ENCODE measurements around the gene SLC25A30. TPM values are rescaled to one million over a fixed set of nuclear protein-coding genes. Genes with fewer than 3 reads are reported as not detected.
"Not testable (repeated sequence)": the region's sequence is repeated elsewhere in the genome, so short reads cannot be mapped to it uniquely, and the experiment has no call there.

The SLC25A30 gene
- polyA plus RNA-seq, 2 donors = 2.2 to 3.1 TPM

DNA sequence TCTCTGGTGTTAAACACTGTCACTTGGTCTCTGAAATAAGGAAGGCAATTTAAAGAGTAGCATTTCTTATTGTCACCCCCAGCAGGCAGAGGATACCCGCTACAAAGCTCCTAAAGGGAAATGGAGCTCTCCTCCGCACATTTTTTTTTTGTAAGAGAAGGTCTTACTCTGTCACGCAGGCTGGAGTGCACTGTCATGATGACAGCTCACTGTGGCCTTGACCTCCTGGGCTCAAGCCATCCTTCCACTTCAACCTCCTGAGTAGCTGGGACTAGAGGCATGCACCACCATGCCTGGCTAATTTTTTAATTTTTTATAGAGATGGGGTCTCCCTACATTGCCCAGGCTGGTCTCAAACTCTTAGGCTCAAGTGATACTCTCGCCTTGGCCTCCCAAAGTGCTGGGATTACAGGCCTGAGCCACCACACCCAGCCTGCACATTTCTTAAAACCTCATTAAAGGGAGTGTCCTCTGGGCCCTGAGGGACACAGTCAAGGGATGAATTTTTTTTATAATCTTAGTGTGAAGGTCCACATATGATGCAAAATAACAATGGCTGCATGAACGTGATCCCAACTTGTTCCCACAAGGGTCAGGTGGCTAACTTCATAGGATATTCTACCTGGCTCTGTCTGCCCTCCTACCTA, 32.1 kb downstream of the SLC25A30 start:
- H3K27ac ChIP-seq (ENCODE audit: low read depth in 2 of 2, low read length in 1 of 2) = no peak overlapping the region
- H3K4me1 ChIP-seq (ENCODE audit: control insufficient read depth in 2 of 2, insufficient read depth in 2 of 2, low read length in 1 of 2) = no peaks in the 10 kb centered on the region
- H3K4me3 ChIP-seq (ENCODE audit: low read depth in 1 of 2, low read length in 2 of 2) = no peak overlapping the region
- WGBS, 2 donors = 81 to 92% methylated on average over 5 of the region's 5 CpGs
- no peaks in the 10 kb centered on the region for H3K9me3 ChIP-seq (ENCODE audit: control insufficient read depth in 2 of 2, insufficient read depth in 1 of 2, low read depth in 1 of 2, low read length in 1 of 2)
- no peaks in the 10 kb centered on the region for H3K27me3 ChIP-seq (ENCODE audit: control insufficient read depth in 1 of 2, insufficient read depth in 2 of 2, low read length in 2 of 2)
- peaks cover 0 to 2% of the 10 kb centered on the region in 2 donors for H3K36me3 ChIP-seq (ENCODE audit: control insufficient read depth in 2 of 2, insufficient read depth in 2 of 2, low read length in 1 of 2)

DNA sequence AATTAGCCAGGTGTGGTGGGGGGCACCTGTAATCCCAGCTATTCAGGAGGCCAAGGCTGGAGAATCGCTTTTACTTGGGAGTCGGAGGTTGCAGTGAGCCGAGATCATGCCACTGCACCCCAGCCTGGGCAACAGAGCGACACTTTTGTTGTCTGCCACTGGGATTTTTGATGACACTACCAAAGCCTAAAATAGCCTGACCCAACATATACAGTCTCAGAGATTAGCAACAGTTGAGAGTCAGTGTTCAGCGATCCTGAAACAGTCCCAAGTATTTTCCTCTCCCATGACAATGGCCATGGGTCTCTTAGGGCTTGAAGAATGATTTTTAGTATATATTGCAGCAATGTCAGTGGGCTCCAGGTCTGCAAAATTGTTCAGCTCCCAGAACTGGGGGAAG, 32.9 kb downstream of the SLC25A30 start:
- H3K4me3 ChIP-seq (ENCODE audit: low read depth in 1 of 2, low read length in 2 of 2) = no peak overlapping the region
- peaks cover 0 to 2% of the 10 kb centered on the region in 2 donors for H3K36me3 ChIP-seq (ENCODE audit: control insufficient read depth in 2 of 2, insufficient read depth in 2 of 2, low read length in 1 of 2)
- H3K9me3 ChIP-seq (ENCODE audit: control insufficient read depth in 2 of 2, insufficient read depth in 1 of 2, low read depth in 1 of 2, low read length in 1 of 2) = no peaks in the 10 kb centered on the region
- no peaks in the 10 kb centered on the region for H3K4me1 ChIP-seq (ENCODE audit: control insufficient read depth in 2 of 2, insufficient read depth in 2 of 2, low read length in 1 of 2)
- WGBS, 2 donors = 96 to 97% methylated on average over 5 of the region's 5 CpGs
- H3K27me3 ChIP-seq (ENCODE audit: control insufficient read depth in 1 of 2, insufficient read depth in 2 of 2, low read length in 2 of 2) = no peaks in the 10 kb centered on the region
- H3K27ac ChIP-seq (ENCODE audit: low read depth in 2 of 2, low read length in 1 of 2) = no peak overlapping the region

DNA sequence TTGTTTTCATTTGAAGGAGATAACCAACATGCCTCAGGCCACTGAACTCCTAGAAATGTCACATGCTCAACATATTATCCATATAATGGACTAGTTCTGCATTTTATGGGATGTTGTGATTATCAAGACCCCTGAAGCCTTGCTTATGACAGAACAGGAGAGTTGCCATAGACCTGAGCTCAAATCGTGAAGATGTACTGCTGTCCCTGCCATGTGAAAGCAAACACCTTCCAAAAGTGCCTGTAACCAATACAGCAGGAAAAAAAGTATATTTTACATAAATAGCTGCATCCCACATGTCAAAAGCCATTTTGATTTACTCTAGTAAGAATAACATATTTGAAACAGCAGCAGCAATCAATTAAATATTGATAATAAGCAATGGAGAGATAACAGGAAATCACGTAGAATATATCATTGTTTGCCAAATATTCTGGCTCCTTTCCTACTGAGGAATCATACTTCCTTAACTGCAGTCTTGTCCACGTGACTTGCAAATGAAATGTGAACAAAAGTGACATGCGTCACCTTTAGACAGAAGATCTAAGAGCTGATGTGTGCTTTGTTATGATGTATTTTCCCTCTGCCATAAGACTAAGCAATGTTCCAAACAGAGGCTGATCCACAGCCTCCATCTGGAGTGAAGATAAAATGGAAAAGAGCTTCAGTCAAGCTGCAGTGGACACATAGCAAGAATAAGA, 33.5 kb downstream of the SLC25A30 start:
- Histone ChIP-seq H3K36me3 (ENCODE audit: control insufficient read depth in 2 of 2, insufficient read depth in 2 of 2, low read length in 1 of 2) (peaks cover 0 to 2% of the 10 kb centered on the region in 2 donors), H3K9me3 (ENCODE audit: control insufficient read depth in 2 of 2, insufficient read depth in 1 of 2, low read depth in 1 of 2, low read length in 1 of 2) (no peaks in the 10 kb centered on the region), H3K27me3 (ENCODE audit: control insufficient read depth in 1 of 2, insufficient read depth in 2 of 2, low read length in 2 of 2) (no peaks in the 10 kb centered on the region), H3K4me3 (ENCODE audit: low read depth in 1 of 2, low read length in 2 of 2) (no peak overlapping the region), H3K27ac (ENCODE audit: low read depth in 2 of 2, low read length in 1 of 2) (no peak overlapping the region), H3K4me1 (ENCODE audit: control insufficient read depth in 2 of 2, insufficient read depth in 2 of 2, low read length in 1 of 2) (no peaks in the 10 kb centered on the region)
- 78 to 81% methylated on average over 4 of the region's 4 CpGs for WGBS, 2 donors

DNA sequence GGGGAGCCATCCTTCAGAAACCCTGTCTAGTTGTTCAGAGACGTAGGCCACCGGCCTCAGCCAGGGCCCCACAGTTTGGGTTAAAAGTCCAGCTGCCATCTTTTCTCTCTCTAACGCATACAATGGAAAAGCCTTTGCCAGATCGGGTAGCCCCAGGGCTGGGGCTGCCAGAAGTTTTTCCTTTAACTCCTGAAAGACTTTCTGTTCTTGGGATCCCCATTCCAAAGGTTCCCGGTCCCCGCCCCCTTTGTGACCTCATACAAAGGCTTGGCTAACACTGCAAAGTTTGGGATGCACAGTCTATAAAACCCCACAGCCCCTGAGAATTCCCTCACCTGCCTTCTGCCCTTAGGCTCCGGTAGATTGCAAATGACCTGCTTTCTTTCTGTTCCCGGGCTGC, 35.4 kb downstream of the SLC25A30 start:
- not testable (repeated sequence) for H3K27me3 ChIP-seq (ENCODE audit: control insufficient read depth in 1 of 2, insufficient read depth in 2 of 2, low read length in 2 of 2); H3K36me3 ChIP-seq (ENCODE audit: control insufficient read depth in 2 of 2, insufficient read depth in 2 of 2, low read length in 1 of 2); H3K27ac ChIP-seq (ENCODE audit: low read depth in 2 of 2, low read length in 1 of 2); H3K4me1 ChIP-seq (ENCODE audit: control insufficient read depth in 2 of 2, insufficient read depth in 2 of 2, low read length in 1 of 2); H3K9me3 ChIP-seq (ENCODE audit: control insufficient read depth in 2 of 2, insufficient read depth in 1 of 2, low read depth in 1 of 2, low read length in 1 of 2); H3K4me3 ChIP-seq (ENCODE audit: low read depth in 1 of 2, low read length in 2 of 2)
- 58 to 85% methylated on average over 4 to 6 of the region's 8 CpGs for WGBS, 2 donors

DNA sequence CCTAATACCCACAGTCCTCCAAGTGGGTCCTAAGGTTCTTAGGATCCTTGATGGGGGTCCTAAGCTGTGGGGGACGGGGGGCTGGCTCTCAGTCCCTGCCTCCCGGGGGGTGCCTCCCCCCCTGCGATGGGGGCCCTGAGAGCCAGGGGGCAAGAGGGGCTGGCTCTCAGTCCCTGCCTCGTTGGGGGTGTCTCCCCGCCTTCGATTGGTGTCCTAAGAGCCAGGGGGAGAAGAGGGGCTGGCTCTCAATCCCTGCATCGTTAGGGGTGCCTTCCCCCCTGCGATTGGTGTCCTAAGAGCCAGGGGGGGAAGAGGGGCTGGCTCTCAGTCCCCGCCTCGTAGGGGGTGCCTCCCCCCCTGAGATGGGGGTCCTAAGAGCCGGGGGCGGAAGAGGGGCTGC, 37.0 kb downstream of the SLC25A30 start:
- Histone ChIP-seq H3K4me3 (ENCODE audit: low read depth in 1 of 2, low read length in 2 of 2) (no peak overlapping the region), H3K27me3 (ENCODE audit: control insufficient read depth in 1 of 2, insufficient read depth in 2 of 2, low read length in 2 of 2) (no peaks in the 10 kb centered on the region), H3K36me3 (ENCODE audit: control insufficient read depth in 2 of 2, insufficient read depth in 2 of 2, low read length in 1 of 2) (peaks cover 0 to 2% of the 10 kb centered on the region in 2 donors), H3K27ac (ENCODE audit: low read depth in 2 of 2, low read length in 1 of 2) (no peak overlapping the region), H3K4me1 (ENCODE audit: control insufficient read depth in 2 of 2, insufficient read depth in 2 of 2, low read length in 1 of 2) (no peaks in the 10 kb centered on the region), H3K9me3 (ENCODE audit: control insufficient read depth in 2 of 2, insufficient read depth in 1 of 2, low read depth in 1 of 2, low read length in 1 of 2) (no peaks in the 10 kb centered on the region)
- WGBS, 2 donors = 71% methylated on average over 6 of the region's 12 CpGs; no CpG with 5 or more reads in 1 of the 2 donors

DNA sequence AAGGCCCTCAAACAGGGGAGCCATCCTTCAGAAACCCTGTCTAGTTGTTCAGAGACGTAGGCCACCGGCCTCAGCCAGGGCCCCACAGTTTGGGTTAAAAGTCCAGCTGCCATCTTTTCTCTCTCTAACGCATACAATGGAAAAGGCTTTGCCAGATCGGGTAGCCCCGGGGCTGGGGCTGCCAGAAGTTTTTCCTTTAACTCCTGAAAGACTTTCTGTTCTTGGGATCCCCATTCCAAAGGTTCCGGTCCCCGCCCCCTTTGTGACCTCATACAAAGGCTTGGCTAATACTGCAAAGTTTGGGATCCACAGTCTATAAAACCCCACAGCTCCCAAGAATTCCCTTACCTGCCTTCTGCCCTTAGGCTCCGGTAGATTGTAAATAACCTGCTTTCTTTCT, 37.5 kb downstream of the SLC25A30 start:
- 70 to 77% methylated on average over 5 of the region's 8 CpGs for WGBS, 2 donors
- not testable (repeated sequence) for H3K27me3 ChIP-seq (ENCODE audit: control insufficient read depth in 1 of 2, insufficient read depth in 2 of 2, low read length in 2 of 2); H3K4me1 ChIP-seq (ENCODE audit: control insufficient read depth in 2 of 2, insufficient read depth in 2 of 2, low read length in 1 of 2); H3K4me3 ChIP-seq (ENCODE audit: low read depth in 1 of 2, low read length in 2 of 2); H3K27ac ChIP-seq (ENCODE audit: low read depth in 2 of 2, low read length in 1 of 2); H3K36me3 ChIP-seq (ENCODE audit: control insufficient read depth in 2 of 2, insufficient read depth in 2 of 2, low read length in 1 of 2); H3K9me3 ChIP-seq (ENCODE audit: control insufficient read depth in 2 of 2, insufficient read depth in 1 of 2, low read depth in 1 of 2, low read length in 1 of 2)

DNA sequence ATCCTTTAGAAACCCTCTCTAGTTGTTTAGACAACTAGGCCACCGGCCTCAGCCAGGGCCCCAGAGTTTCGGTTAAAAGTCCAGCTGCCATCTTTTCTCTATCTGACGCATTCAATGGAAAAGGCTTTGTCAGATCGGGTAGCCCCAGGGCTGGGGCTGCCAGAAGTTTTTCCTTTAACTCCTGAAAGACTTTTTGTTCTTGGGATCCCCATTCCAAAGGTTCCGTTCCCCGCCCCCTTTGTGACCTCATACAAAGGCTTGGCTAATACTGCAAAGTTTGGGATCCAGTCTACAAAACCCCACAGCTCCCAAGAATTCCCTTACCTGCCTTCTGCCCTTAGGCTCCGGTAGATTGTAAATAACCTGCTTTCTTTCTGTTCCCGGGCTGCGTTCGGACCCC, 38.7 kb downstream of the SLC25A30 start:
- H3K27ac ChIP-seq (ENCODE audit: low read depth in 2 of 2, low read length in 1 of 2) = not testable (repeated sequence)
- 89 to 91% methylated on average over 8 of the region's 10 CpGs for WGBS, 2 donors

DNA sequence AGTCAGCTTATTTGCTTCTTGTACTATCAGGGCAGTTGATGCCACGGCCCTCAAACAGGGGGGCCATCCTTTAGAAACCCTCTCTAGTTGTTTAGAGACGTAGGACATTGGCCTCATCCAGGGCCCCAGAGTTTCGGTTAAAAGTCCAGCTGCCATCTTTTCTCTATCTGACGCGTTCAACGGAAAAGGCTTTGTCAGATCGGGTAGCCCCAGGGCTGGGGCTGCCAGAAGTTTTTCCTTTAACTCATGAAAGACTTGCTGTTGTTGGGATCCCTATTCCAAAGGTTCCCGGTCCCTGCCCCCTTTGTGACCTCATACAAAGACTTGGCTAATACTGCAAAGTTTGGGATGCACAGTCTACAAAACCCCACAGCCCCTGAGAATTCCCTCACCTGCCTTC, 39.4 kb downstream of the SLC25A30 start:
- H3K9me3 ChIP-seq (ENCODE audit: control insufficient read depth in 2 of 2, insufficient read depth in 1 of 2, low read depth in 1 of 2, low read length in 1 of 2); H3K4me1 ChIP-seq (ENCODE audit: control insufficient read depth in 2 of 2, insufficient read depth in 2 of 2, low read length in 1 of 2); H3K4me3 ChIP-seq (ENCODE audit: low read depth in 1 of 2, low read length in 2 of 2); H3K27ac ChIP-seq (ENCODE audit: low read depth in 2 of 2, low read length in 1 of 2); H3K27me3 ChIP-seq (ENCODE audit: control insufficient read depth in 1 of 2, insufficient read depth in 2 of 2, low read length in 2 of 2); H3K36me3 ChIP-seq (ENCODE audit: control insufficient read depth in 2 of 2, insufficient read depth in 2 of 2, low read length in 1 of 2): not testable (repeated sequence)
- WGBS, 2 donors = 84 to 90% methylated on average over 8 of the region's 8 CpGs

More for the DNA sequence above, 38.7 kb downstream of the SLC25A30 start:
- not testable (repeated sequence) for H3K36me3 ChIP-seq (ENCODE audit: control insufficient read depth in 2 of 2, insufficient read depth in 2 of 2, low read length in 1 of 2); H3K9me3 ChIP-seq (ENCODE audit: control insufficient read depth in 2 of 2, insufficient read depth in 1 of 2, low read depth in 1 of 2, low read length in 1 of 2); H3K27me3 ChIP-seq (ENCODE audit: control insufficient read depth in 1 of 2, insufficient read depth in 2 of 2, low read length in 2 of 2); H3K4me1 ChIP-seq (ENCODE audit: control insufficient read depth in 2 of 2, insufficient read depth in 2 of 2, low read length in 1 of 2); H3K4me3 ChIP-seq (ENCODE audit: low read depth in 1 of 2, low read length in 2 of 2)

DNA sequence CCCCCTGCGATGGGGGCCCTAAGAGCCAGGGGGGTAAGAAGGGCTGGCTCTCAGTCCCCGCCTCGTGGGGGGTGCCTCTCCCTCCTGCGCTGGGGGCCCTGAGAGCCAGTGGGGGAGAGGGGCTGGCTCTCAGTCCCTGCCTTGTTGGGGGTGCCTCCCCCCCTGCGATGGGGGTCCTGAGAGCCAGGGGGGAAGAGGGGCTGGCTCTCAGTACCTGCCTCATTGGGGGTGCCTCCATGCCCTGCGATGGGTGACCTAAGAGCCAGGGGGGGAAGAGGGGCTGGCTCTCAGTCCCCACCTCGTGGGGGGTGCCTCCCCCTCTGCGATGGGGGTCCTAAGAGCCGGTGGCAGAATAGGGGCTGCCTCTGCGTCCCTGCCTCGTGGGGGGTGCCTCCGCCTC, 40.9 kb downstream of the SLC25A30 start:
- H3K9me3 ChIP-seq (ENCODE audit: control insufficient read depth in 2 of 2, insufficient read depth in 1 of 2, low read depth in 1 of 2, low read length in 1 of 2); H3K27ac ChIP-seq (ENCODE audit: low read depth in 2 of 2, low read length in 1 of 2); H3K27me3 ChIP-seq (ENCODE audit: control insufficient read depth in 1 of 2, insufficient read depth in 2 of 2, low read length in 2 of 2); H3K4me1 ChIP-seq (ENCODE audit: control insufficient read depth in 2 of 2, insufficient read depth in 2 of 2, low read length in 1 of 2); H3K36me3 ChIP-seq (ENCODE audit: control insufficient read depth in 2 of 2, insufficient read depth in 2 of 2, low read length in 1 of 2); H3K4me3 ChIP-seq (ENCODE audit: low read depth in 1 of 2, low read length in 2 of 2): not testable (repeated sequence)
- 88 to 91% methylated on average over 8 to 12 of the region's 12 CpGs for WGBS, 2 donors

DNA sequence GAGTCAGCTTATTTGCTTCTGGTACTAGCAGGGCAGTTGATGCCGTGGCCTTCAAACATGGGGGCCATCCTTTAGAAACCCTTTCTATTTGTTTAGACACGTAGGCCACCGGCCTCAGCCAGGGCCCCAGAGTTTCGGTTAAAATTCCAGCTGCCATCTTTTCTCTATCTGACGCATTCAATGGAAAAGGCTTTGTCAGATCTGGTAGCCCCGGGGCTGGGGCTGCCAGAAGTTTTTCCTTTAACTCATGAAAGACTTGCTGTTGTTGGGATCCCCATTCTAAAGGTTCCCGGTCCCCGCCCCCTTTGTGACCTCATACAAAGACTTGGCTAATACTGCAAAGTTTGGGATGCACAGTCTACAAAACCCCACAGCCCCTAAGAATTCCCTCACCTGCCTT, 41.5 kb downstream of the SLC25A30 start:
- H3K36me3 ChIP-seq (ENCODE audit: control insufficient read depth in 2 of 2, insufficient read depth in 2 of 2, low read length in 1 of 2); H3K27ac ChIP-seq (ENCODE audit: low read depth in 2 of 2, low read length in 1 of 2); H3K9me3 ChIP-seq (ENCODE audit: control insufficient read depth in 2 of 2, insufficient read depth in 1 of 2, low read depth in 1 of 2, low read length in 1 of 2); H3K4me1 ChIP-seq (ENCODE audit: control insufficient read depth in 2 of 2, insufficient read depth in 2 of 2, low read length in 1 of 2); H3K4me3 ChIP-seq (ENCODE audit: low read depth in 1 of 2, low read length in 2 of 2); H3K27me3 ChIP-seq (ENCODE audit: control insufficient read depth in 1 of 2, insufficient read depth in 2 of 2, low read length in 2 of 2): not testable (repeated sequence)
- WGBS, 2 donors = 84 to 91% methylated on average over 8 of the region's 8 CpGs

All from esophagus (tissue), 2 donors.